Measurements from ENCODE around the gene CCDC146. TPM values are rescaled to one million over a fixed set of nuclear protein-coding genes. Genes with fewer than 3 reads are reported as not detected.

CCDC146 gene
- total RNA-seq, 4 donors from 2014 or later, result 6.0 to 38.8 (median 24.5) TPM

GRCh38 chr7:77244222-77244934 is 122.0 kb downstream of the CCDC146 start:
- peak overlapping the region in 1 of 4 donors; percentile 33 for H3K27ac ChIP-seq
- no peak overlapping the region for H3K4me3 ChIP-seq
- no peaks in the 10 kb centered on the region for H3K9me3 ChIP-seq
- H3K27me3 ChIP-seq, result no peaks in the 10 kb centered on the region
- TF ChIP-seq CTCF (IDR thresholded peaks at IDR 0.05) (no peak), POLR2A (IDR thresholded peaks at IDR 0.05) (no peak)
- H3K4me1 ChIP-seq, result peaks cover 0 to 11% (median 0%) of the 10 kb centered on the region in 4 donors
- H3K36me3 ChIP-seq, result no peaks in the 10 kb centered on the region
- DNase-seq, result no peak

GRCh38 chr7:77245015-77245755 is 122.8 kb downstream of the CCDC146 start:
- Histone ChIP-seq H3K36me3 (no peaks in the 10 kb centered on the region), H3K27me3 (no peaks in the 10 kb centered on the region), H3K27ac (peak overlapping the region in 1 of 4 donors; percentile 33), H3K4me1 (peaks cover 0 to 11% (median 0%) of the 10 kb centered on the region in 4 donors), H3K4me3 (no peak overlapping the region), H3K9me3 (no peaks in the 10 kb centered on the region)
- TF ChIP-seq CTCF (IDR thresholded peaks at IDR 0.05) (no peak), POLR2A (IDR thresholded peaks at IDR 0.05) (no peak)
- DNase-seq, result peak in 2 of 3 donors; percentile 55 to 57

- no peaks in the 10 kb centered on the region for H3K9me3 ChIP-seq
- H3K27me3 ChIP-seq, result no peaks in the 10 kb centered on the region
- peak overlapping the region in 1 of 4 donors; percentile 33 for H3K27ac ChIP-seq
- H3K36me3 ChIP-seq, result no peaks in the 10 kb centered on the region
- TF ChIP-seq POLR2A (IDR thresholded peaks at IDR 0.05) (no peak), CTCF (IDR thresholded peaks at IDR 0.05) (no peak)
- peak in 1 of 3 donors; percentile 53 for DNase-seq
- peaks cover 0 to 11% (median 0%) of the 10 kb centered on the region in 4 donors for H3K4me1 ChIP-seq
- no peak overlapping the region for H3K4me3 ChIP-seq
These were observed 123.7 kb downstream of the CCDC146 start for GRCh38 chr7:77246026-77246640.

GRCh38 chr7:77247206-77247850 is 124.9 kb downstream of the CCDC146 start:
- Histone ChIP-seq H3K4me1 (peaks cover 0 to 11% (median 0%) of the 10 kb centered on the region in 4 donors), H3K27me3 (no peaks in the 10 kb centered on the region), H3K9me3 (no peaks in the 10 kb centered on the region), H3K4me3 (no peak overlapping the region), H3K36me3 (no peaks in the 10 kb centered on the region), H3K27ac (no peak overlapping the region)
- no peak for TF ChIP-seq POLR2A (IDR thresholded peaks at IDR 0.05)
- peak; percentile 58 to 97 (median 94) for TF ChIP-seq CTCF (IDR thresholded peaks at IDR 0.05)
- peak; percentile 82 to 95 (median 87) for DNase-seq

GRCh38 chr7:77248154-77248553 is 125.7 kb downstream of the CCDC146 start:
- Histone ChIP-seq H3K4me1 (peaks cover 0 to 11% (median 0%) of the 10 kb centered on the region in 4 donors), H3K36me3 (no peaks in the 10 kb centered on the region), H3K4me3 (no peak overlapping the region), H3K27ac (no peak overlapping the region), H3K27me3 (no peaks in the 10 kb centered on the region), H3K9me3 (no peaks in the 10 kb centered on the region)
- no peak for DNase-seq
- TF ChIP-seq CTCF (IDR thresholded peaks at IDR 0.05) (no peak), POLR2A (IDR thresholded peaks at IDR 0.05) (no peak)
